ENCODE data around the gene KCNAB1.

- TF ChIP-seq POLR2A (IDR thresholded peaks at IDR 0.05): no peak
- no peak for TF ChIP-seq CTCF (IDR thresholded peaks at IDR 0.05)
- no peak for TF ChIP-seq POLR2AphosphoS5 (IDR thresholded peaks at IDR 0.05; ENCODE audit: insufficient read depth in 1 of 2, low read depth in 1 of 2)
Measured at GRCh38 chr3:156250550-156250949, 130.2 kb downstream of the KCNAB1 start.
